Esophagus squamous epithelium (tissue), 5 donors: ENCODE data around the gene KLHDC8A. TPM values are rescaled to one million over a fixed set of nuclear protein-coding genes. Genes with fewer than 3 reads are reported as not detected.

Experiments
- DNase-seq: peaks from one replicate; lab custom pipeline; 2025; lab: John Stamatoyannopoulos, UW
- H3K27ac ChIP-seq, 4 donors: fragments of 200-600 bp; sonication (generic); one replicate each; pipeline ENCODE4 v1.5.1; 2016 to 2019; ENCODE audit warnings: mild to moderate bottlenecking in 1 of 4
- H3K27me3 ChIP-seq, 4 donors: fragments of 200-600 bp; sonication (generic); 1 replicate in 3 of 4; 2 replicates in 1 of 4; pipeline versions ENCODE4 v1.5.1 to v1.6.0; 2017 to 2021; ENCODE audit warnings: antibody characterized with exemption in 1 of 4
- H3K36me3 ChIP-seq, 3 donors: fragments of 200-600 bp; sonication (generic); one replicate each; pipeline ENCODE4 v1.5.1; 2016 to 2019
- H3K4me1 ChIP-seq, 3 donors: fragments of 200-600 bp; sonication (generic); one replicate each; pipeline ENCODE4 v1.5.1; 2017 to 2019
- H3K4me3 ChIP-seq, 4 donors: fragments of 200-600 bp; sonication (generic); 1 replicate in 3 of 4; 2 replicates in 1 of 4; pipeline ENCODE4 v1.5.1; 2016 to 2019; ENCODE audit warnings: mild to moderate bottlenecking in 2 of 4, moderate library complexity in 1 of 4
- H3K9me3 ChIP-seq, 3 donors: fragments of 200-600 bp; sonication (generic); one replicate each; pipeline ENCODE4 v1.5.1; 2016 to 2019
- POLR2A ChIP-seq, 4 donors: fragments of 450-650 bp; IDR thresholded peaks; one replicate each; pipeline ENCODE4 v1.6.1; 2017; ENCODE audit warnings: antibody characterized with exemption in 4 of 4, mild to moderate bottlenecking in 4 of 4, moderate library complexity in 3 of 4
- WGBS, 2 donors: methylation state at CpG; one replicate each; pipeline ENCODE4 v1.1.5; 2018; 5-methylcytosine and 5-hydroxymethylcytosine counted together
- intact Hi-C: fragments of 100-400 bp; cut with DNase I; formaldehyde crosslinking; loops from one replicate; pipeline ENCODE4 v1.15.0; 2022
- total RNA-seq, 4 donors: library from RNA; depleted of rRNA; stranded (reverse); fragments of >200 nt; gene quantifications; one replicate each; pipeline ENCODE4 v1.1.0, GENCODE V29; 2016
- TF ChIP-seq, protein P1 (sequence below), 6 experiments: fragments of 450-650 bp in 4 of 6; fragments of 200-600 bp in 2 of 6; sonication (generic) in 2 of 6; IDR thresholded peaks; one replicate each; pipeline ENCODE4 v1.5.1; 2016 to 2019; ENCODE audit warnings: antibody characterized with exemption in 6 of 6, mild to moderate bottlenecking in 4 of 6, moderate library complexity in 4 of 6
- donor health status: DM: yes; HTN: yes; CAD: no.

The KLHDC8A gene
- total RNA-seq, 4 donors from 2014 or later, result 0.97 to 4.4 (median 2.1) TPM

DNA sequence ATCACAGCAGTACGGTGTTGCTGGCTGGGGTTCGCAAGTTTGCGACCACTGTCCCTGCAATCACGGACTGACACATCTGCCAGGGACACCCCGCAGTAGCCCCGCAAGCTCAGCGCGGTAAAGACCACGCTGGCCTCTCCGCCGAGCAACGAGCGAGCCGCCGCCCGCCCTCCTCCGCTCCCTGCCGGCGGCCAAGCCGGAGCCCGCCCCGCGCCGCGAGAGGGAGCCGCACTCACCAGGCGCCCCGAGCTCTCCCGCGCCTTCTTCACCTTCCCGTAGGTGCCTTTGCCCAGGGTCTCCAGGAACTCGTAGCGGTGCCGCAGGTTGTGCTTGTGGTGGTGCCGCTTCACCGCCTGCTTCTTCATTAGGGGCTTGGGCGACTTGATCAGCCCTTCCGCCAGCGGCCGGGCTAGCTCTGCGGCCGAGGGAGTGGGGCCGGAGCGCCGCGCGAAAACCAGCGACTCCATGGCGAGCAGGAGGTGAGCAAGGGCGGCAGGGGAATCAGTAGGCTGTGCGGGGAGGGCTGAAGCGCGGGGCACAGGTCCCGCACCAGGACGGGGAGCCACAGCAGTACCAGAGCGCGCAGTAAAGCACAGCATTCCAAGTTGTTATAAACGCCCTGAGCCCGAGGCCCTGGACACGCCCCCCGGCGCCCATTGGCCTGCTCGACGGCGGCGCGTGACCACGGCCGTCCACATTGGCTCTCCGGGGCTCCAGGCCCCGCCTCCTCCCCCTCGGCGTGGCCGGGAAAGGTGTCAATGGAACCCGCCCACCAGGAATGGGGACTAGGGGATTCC is 35.4 kb downstream of the KLHDC8A start, which contains the start of gene NUAK2:
TSS of gene NUAK2 (minus strand) at position 584 of the 797 bp plus-strand sequence. CDS start at position 467, 117 bp downstream.
- DNase-seq, result peak; percentile 51
- peak in 3 of 4 donors; percentile 68 to 93 (median 70) for TF ChIP-seq POLR2A (IDR thresholded peaks at IDR 0.05)
- TF ChIP-seq, protein P1, sequence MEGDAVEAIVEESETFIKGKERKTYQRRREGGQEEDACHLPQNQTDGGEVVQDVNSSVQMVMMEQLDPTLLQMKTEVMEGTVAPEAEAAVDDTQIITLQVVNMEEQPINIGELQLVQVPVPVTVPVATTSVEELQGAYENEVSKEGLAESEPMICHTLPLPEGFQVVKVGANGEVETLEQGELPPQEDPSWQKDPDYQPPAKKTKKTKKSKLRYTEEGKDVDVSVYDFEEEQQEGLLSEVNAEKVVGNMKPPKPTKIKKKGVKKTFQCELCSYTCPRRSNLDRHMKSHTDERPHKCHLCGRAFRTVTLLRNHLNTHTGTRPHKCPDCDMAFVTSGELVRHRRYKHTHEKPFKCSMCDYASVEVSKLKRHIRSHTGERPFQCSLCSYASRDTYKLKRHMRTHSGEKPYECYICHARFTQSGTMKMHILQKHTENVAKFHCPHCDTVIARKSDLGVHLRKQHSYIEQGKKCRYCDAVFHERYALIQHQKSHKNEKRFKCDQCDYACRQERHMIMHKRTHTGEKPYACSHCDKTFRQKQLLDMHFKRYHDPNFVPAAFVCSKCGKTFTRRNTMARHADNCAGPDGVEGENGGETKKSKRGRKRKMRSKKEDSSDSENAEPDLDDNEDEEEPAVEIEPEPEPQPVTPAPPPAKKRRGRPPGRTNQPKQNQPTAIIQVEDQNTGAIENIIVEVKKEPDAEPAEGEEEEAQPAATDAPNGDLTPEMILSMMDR (IDR thresholded peaks at IDR 0.05), result peak in 4 of 6 experiments; percentile 4 to 45 (median 24)
- Histone ChIP-seq H3K4me3 (peak within 1 kb of the TSS; percentile 70 to 81 (median 76)), H3K27ac (peak within 1 kb of the TSS; percentile 86 to 93 (median 92)), H3K36me3 (no peaks in the 10 kb centered on the region), H3K4me1 (peaks cover 27 to 65% (median 34%) of the 10 kb centered on the region in 3 donors), H3K9me3 (no peaks in the 10 kb centered on the region), H3K27me3 (peaks cover 0 to 8% (median 0%) of the 10 kb centered on the region in 4 donors)
- intact Hi-C loops, result no loop called here
- 0 to 1% methylated on average over 4 to 35 of the region's 75 CpGs for WGBS, 2 donors

DNA sequence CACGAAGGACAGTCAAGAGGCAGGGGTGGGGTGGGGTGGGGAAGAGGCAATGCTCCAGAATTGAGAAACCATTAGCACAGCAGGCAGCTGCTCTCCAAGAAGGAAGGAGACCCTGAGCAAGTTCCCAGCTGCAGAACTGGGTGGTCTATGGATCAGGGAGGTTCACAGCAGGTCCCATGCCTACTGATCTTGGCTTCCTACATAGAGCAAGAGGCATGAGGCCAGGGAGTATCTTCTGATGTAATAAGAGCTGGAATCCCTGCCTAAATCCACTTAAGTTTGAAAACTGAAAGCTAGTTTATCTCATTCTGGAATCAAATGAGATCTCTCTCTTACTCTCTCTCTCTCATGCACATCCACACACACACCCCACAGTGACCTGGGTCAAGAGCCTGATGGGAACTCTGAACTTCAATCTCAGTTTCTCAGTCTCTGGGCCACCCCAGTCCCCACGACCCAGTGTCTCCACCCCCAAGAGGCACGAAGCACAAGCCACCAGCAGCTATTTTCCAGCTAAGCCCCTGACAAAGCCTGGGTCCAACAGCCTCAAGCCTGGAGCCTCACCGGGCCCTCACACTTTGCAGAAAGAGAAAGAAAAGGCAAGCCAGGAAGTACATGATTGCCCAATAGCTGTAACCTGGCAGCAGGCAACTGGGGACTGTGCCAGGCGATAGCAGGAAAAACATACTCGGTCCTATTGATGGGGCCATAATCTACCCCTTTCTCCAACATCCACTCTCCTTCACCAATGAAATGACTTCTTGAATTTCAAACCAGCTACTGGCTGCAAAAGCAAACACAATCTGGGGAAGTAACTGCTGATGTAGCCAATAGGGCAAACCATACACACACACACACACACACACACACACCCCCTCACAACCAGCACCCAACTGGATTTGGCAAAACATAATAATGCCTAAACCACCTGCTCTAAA is 37.4 kb downstream of the KLHDC8A start:
- no peak for DNase-seq
- H3K36me3 ChIP-seq, result no peaks in the 10 kb centered on the region
- H3K9me3 ChIP-seq, result no peaks in the 10 kb centered on the region
- intact Hi-C loops, result no loop called here
- peak overlapping the region; percentile 83 to 93 (median 92) for H3K27ac ChIP-seq
- TF ChIP-seq, protein P1 (IDR thresholded peaks at IDR 0.05), result no peak
- TF ChIP-seq POLR2A (IDR thresholded peaks at IDR 0.05), result peak in 1 of 4 donors; percentile 39
- no peaks in the 10 kb centered on the region for H3K27me3 ChIP-seq
- 6 to 12% methylated on average over 4 to 5 of the region's 6 CpGs for WGBS, 2 donors
- H3K4me3 ChIP-seq, result peak overlapping the region; percentile 70 to 81 (median 76)
- peaks cover 30 to 77% (median 44%) of the 10 kb centered on the region in 3 donors for H3K4me1 ChIP-seq

DNA sequence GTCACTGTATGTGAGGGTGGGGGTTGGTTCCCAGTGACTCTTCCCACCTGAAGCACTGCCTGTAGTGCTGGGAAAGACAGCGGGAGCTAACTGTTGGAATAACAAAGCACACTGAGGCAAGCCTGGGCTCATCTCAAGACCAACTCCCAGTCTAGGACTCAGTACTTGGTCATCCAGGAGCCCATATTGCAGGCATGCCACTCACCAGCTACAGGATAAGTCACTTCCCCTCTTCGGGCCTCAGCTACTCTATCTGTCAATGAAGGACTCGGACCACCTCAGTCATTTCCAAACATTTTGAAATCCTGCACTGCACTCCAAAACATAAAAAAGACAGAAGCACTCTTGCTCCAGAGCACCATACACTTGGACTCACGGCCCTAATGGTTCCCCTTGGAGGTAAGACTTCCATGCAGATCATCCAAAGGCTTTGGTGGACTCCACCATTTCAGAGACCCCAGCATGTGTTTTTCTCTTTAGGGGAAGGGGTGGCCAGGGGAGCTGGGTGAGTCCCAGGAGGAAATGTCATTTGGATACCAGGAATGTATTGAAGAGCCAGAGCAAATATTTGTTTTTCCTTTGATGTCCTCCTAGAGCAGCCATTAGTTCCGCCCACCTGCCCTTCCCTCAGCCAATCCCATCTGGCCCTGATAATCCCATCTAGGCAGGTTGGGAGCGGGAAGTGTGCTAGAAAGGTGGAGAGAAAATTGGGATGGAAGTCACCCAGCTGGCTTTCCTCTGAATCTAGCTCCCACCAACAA is 38.3 kb downstream of the KLHDC8A start:
- DNase-seq, result no peak
- peaks cover 39 to 86% (median 54%) of the 10 kb centered on the region in 3 donors for H3K4me1 ChIP-seq
- intact Hi-C loops, result no loop called here
- H3K4me3 ChIP-seq, result peak overlapping the region; percentile 70 to 81 (median 76)
- WGBS, 2 donors, result 36 to 70% methylated on average over 5 to 6 of the region's 6 CpGs
- H3K9me3 ChIP-seq, result no peaks in the 10 kb centered on the region
- no peaks in the 10 kb centered on the region for H3K36me3 ChIP-seq
- peak in 1 of 4 donors; percentile 18 for TF ChIP-seq POLR2A (IDR thresholded peaks at IDR 0.05)
- TF ChIP-seq, protein P1 (IDR thresholded peaks at IDR 0.05), result no peak
- no peaks in the 10 kb centered on the region for H3K27me3 ChIP-seq
- H3K27ac ChIP-seq, result peak overlapping the region; percentile 83 to 93 (median 92)

DNA sequence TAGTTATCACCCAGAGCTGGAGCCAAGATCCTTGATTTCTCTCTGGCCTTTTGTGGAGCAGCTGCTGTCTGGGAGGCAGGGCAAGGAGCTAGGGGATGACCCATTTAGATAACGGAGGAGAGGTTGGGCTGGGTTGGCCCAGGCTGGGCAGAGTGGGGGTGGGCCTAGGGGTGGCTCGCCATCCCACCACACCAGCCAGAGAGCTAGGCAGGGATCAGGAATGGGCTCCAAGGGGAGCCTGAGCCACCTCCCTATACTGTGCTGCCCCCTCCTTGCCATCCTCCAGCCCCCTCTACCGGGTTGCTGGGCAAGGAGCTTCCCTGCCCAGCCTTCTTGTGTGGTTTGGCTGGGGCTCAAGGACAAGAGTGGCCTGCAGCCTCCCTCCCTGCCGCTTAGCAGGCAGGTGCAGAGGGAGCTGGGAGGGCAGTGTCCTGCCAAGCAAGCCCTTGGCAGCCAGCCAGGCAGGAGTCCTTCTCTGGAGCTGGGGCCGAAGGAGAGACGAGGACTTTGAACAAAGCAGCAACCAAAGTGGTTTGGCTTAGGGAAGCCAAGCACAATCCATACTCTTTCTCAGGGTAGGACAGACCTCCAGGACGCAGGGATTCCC is 39.3 kb downstream of the KLHDC8A start:
- Histone ChIP-seq H3K36me3 (no peaks in the 10 kb centered on the region), H3K4me1 (peaks cover 44 to 96% (median 57%) of the 10 kb centered on the region in 3 donors), H3K27ac (peak overlapping the region; percentile 83 to 93 (median 92)), H3K27me3 (no peaks in the 10 kb centered on the region), H3K4me3 (peak overlapping the region in 3 of 4 donors; percentile 70 to 78 (median 75)), H3K9me3 (no peaks in the 10 kb centered on the region)
- intact Hi-C loops, result no loop called here
- WGBS, 2 donors, result 42 to 44% methylated on average over 2 to 3 of the region's 7 CpGs
- DNase-seq, result no peak
- TF ChIP-seq, protein P1 (IDR thresholded peaks at IDR 0.05), result no peak
- TF ChIP-seq POLR2A (IDR thresholded peaks at IDR 0.05), result no peak
